Cerebellar nuclear complex (tissue), 1 donor: Measurements from ENCODE around the gene KLHL11.
A peak's percentile ranks its signal among the peaks of the same experiment; 100 is the strongest.
"Not testable (repeated sequence)": the region's sequence is repeated elsewhere in the genome, so short reads cannot be mapped to it uniquely, and the experiment has no call there.

ENCODE experiments used
- DNase-seq, 2 experiments: peaks; one replicate each; lab custom pipeline; 2025; lab: John Stamatoyannopoulos, UW

Gene KLHL11

GRCh38 chr17:41836550-41837196 lies 28.6 kb downstream of the KLHL11 start:
- no peak for DNase-seq

DNA sequence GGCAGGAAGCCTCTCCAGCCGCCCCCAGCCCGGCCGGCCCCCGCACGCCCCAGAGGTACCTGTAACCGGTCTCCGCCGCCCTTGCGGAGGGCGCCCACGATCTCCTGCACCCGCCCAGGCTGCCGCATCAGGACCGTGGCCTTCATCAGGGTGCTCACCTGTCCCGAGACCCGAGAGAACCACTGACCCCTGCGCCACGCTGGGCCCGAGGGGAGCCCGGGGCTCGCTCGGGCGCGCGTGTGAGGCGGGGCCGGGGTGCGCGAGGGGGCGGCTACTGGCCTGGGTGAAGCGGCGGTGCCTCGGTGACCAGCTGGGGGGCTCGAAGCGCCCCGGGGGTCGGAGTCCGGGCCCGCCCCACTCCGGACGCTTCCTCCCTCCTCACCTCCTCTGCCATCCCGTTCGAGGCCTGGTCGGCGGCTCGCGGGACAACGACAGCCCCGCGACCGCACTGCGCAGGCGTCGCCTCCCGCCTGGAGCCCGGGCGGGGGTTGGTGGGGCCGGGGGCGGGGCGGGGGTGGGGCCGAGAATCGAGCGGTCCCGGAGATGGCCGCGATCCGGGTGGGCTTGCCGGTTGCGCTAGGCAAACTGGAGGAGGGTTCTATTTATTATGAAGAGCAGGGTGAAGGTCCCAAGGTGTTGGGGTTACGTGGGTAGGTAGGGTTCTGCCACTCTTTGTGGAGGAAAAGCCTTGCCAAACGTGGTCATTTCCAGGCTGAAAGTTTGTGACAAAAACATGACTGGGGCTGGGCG lies 29.2 kb downstream of the KLHL11 start, which contains the start of gene NT5C3B:
NT5C3B (minus strand) TSS at position 433 of the 750 bp plus-strand sequence; CDS start at position 394, 39 bp downstream.
- no peak for DNase-seq

DNA sequence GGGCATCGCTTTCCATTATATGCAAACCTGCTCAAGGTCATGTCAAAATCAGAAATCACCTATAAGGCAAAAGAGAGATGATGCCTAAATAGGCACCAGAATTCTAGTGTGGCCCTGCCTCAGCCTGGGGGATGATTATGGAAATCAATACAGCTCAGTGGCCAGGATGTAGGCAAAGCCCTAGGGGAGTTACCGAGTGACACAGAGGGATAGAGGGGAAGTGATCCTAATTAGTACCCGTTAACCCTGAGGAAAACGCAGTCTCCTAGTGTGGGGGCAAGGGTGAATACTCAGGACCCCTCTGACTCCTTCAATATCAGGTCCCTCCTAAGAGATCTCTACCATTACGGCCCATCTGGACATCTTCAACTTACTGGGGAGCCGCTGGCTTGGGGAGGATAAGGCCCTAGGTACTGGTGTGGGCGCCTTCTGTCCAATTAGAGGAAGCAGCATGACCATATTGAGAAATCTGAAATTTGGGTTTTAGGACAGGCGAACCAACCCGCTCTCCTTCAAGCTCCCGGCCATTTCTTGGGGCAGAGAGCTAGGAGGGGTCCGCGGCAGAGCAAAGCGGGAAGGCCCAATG lies 29.9 kb downstream of the KLHL11 start:
- DNase-seq: no peak

DNA sequence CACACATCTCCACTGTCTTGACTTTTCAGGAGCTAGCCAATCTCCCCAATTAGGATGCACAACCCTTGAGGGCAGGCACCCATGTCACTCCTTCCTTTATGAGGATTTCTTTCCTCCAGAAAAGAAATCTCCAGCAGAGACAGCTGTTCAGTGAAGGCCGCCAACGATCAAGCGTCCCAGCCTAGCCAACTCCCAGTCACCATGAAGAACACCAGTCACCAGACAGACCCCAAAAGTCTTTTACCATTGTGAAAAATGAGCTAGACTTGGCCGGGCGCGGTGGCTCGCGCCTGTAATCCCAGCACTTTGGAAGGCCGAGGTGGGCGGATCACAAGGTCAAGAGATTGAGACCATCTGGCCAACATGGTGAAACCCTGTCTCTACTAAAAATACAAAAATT lies 35.3 kb downstream of the KLHL11 start:
- not testable (repeated sequence) for DNase-seq

GRCh38 chr17:41825175-41825845 lies 39.9 kb downstream of the KLHL11 start:
- no peak for DNase-seq

DNA sequence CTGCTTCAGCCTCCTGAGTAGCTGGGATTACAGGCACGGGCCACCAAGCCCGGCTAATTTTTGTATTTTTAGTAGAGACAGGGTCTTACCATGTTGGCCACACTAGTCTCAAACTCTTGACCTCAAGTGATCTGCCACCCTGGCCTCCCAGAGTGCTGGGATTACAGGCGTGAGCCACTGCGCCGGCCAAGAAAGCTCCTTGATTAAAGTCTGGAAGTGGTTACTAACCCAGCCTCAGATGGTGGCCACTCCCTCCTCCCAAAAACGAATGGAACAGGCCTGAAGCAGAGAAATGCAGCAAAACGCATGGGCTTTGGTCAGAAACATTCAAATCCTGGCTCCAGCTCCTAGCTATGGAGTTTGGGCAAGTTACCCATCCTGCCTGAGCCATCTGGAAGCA lies 41.1 kb downstream of the KLHL11 start:
- DNase-seq: no peak

GRCh38 chr17:41823580-41823979 lies 41.6 kb downstream of the KLHL11 start:
- DNase-seq: no peak

DNA sequence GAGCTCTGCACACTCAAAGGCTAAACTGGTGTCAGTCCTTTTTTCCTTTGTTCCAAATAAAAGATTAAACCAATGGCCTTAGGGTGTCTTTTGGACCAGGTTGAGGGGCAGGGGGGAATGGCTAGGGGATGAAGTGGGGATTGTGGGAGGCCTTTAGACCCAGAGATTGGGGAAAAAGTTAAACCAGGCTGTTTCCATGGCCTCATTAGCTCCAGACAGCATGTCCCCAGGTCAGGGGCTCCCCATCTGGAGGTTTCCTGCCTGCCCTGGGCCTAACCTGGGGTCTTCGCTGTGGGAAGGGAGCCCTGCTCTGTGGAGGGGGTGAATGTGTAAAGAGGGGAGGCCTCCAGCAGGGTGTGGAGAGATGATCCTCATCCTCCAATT lies 42.1 kb downstream of the KLHL11 start:
- no peak for DNase-seq

DNA sequence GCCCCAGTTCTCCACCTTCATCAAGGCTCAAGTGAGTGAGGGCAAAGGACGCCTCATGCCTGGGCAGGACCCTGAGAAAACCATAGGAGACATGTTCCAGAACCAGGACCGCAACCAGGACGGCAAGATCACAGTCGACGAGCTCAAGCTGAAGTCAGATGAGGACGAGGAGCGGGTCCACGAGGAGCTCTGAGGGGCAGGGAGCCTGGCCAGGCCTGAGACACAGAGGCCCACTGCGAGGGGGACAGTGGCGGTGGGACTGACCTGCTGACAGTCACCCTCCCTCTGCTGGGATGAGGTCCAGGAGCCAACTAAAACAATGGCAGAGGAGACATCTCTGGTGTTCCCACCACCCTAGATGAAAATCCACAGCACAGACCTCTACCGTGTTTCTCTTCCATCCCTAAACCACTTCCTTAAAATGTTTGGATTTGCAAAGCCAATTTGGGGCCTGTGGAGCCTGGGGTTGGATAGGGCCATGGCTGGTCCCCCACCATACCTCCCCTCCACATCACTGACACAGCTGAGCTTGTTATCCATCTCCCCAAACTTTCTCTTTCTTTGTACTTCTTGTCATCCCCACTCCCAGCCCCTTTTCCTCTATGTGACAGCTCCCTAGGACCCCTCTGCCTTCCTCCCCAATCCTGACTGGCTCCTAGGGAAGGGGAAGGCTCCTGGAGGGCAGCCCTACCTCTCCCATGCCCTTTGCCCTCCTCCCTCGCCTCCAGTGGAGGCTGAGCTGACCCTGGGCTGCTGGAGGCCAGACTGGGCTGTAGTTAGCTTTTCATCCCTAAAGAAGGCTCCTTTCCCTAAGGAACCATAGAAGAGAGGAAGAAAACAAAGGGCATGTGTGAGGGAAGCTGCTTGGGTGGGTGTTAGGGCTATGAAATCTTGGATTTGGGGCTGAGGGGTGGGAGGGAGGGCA lies 42.7 kb downstream of the KLHL11 start:
- DNase-seq: no peak

GRCh38 chr17:41821776-41822175 lies 43.4 kb downstream of the KLHL11 start:
- DNase-seq: no peak

GRCh38 chr17:41818024-41818423 lies 47.2 kb downstream of the KLHL11 start:
- no peak for DNase-seq

DNA sequence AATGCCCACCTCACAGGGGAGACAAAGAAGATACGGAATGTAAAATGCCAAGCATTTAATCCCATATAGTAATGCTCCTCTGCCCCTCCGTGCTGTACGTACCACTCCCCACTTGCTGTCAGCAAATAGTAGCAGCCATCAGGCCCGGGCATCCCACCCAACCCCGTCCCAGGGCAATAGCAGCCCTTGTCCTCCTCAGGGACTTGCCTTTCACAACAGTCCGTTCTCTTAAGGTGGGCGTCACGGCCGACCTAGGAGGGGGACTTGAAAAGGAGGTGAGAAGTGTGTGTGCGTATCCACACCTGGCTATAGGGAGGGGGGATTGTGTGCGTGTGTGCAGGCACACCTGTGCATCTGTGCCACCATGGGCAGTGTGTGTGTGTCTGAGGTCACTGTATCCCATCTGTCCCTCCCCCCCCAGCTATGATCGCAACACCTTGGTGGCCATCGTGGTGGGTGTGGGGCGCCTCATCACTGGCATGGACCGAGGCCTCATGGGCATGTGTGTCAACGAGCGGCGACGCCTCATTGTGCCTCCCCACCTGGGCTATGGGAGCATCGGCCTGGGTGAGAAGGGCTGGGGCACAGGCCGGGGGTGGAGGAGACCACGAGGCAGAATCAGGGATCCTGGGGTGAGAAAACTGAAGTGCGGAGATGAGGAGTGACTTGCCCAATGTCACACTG lies 48.4 kb downstream of the KLHL11 start:
- DNase-seq: no peak

DNA sequence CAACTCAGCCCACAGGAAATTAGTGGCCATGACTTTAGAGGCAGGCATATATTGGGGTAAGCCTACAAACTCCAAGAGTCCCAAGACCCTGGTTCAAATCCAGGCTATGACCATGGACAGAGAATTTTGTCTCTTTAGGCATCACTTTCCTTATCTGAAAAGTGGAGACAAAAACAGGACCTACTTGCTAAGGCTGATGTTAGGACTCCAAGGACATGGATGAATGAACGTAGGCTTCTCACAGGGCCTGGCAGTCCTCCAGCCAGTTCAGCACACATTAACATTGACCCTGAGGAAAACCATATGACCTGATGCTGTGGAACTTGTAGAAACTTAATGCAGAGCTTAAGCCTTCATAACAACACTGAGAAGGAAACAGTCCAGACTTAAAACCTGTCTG lies 51.0 kb downstream of the KLHL11 start:
- no peak for DNase-seq

DNA sequence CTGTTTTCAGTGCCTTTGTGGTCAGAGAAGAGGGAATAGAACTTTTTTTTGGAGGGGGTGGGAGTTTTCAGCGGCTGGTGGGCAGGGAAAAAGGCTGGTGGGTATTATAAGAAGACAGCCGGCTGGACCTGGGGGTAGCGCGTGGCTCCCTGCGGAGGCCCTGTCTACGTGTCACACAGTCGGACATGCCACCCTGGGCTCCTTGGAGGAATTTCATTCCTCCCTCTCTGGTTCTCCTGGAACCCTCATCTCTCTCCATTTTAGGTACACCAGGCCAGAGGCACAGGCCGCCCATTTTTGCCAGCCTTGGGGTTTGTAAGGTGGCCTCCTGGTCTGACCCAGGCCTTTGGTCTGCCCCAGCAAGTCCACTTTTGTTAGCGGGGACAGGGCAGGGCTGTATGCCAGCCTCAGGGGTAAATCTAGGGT lies 51.5 kb downstream of the KLHL11 start:
- no peak for DNase-seq

GRCh38 chr17:41813152-41813680 lies 52.0 kb downstream of the KLHL11 start:
- DNase-seq: no peak

GRCh38 chr17:41812381-41813151 lies 52.7 kb downstream of the KLHL11 start, which contains the start of gene FKBP10:
FKBP10 (plus strand) TSS chr17:41813004; CDS start chr17:41813035, 31 bp downstream.
- peak in 1 of 2 experiments; percentile 4 for DNase-seq

- DNase-seq: peak in 1 of 2 experiments; percentile 63
Observed at GRCh38 chr17:41811549-41812380, 53.5 kb downstream of the KLHL11 start, which contains the start of gene P3H4. P3H4 (minus strand) TSS chr17:41811949; CDS start chr17:41811915, 34 bp downstream.
